Activated CD8-positive, alpha-beta memory T cell treated with anti-CD3 and anti-CD28 coated beads for 24 hours (primary cell): ENCODE data around the gene METTL15.
"Not testable (repeated sequence)": the region's sequence is repeated elsewhere in the genome, so short reads cannot be mapped to it uniquely, and the experiment has no call there.

Experiments used
- DNase-seq: peaks from one replicate; pipeline ENCODE4 v3.0.0-alpha.2; 2020

The METTL15 gene

GRCh38 chr11:28303477-28304191, 195.4 kb downstream of the METTL15 start:
- DNase-seq: no peak

- no peak for DNase-seq
These were observed 207.3 kb downstream of the METTL15 start for GRCh38 chr11:28315440-28315839.

- no peak for DNase-seq
These were observed 210.7 kb downstream of the METTL15 start for GRCh38 chr11:28318871-28319270.

- no peak for DNase-seq
These were observed 215.4 kb downstream of the METTL15 start for GRCh38 chr11:28323621-28324020.

- not testable (repeated sequence) for DNase-seq
These were observed 224.2 kb downstream of the METTL15 start for GRCh38 chr11:28332393-28332792.

- no peak for DNase-seq
These were observed 229.5 kb downstream of the METTL15 start for GRCh38 chr11:28337701-28338100.

GRCh38 chr11:28338371-28338770, 230.2 kb downstream of the METTL15 start:
- no peak for DNase-seq

GRCh38 chr11:28339488-28339887, 231.3 kb downstream of the METTL15 start:
- no peak for DNase-seq

GRCh38 chr11:28342716-28343115, 234.5 kb downstream of the METTL15 start:
- DNase-seq: no peak

- DNase-seq: no peak
These were observed 235.4 kb downstream of the METTL15 start for GRCh38 chr11:28343304-28344233.

- DNase-seq: no peak
These were observed 238.0 kb downstream of the METTL15 start for GRCh38 chr11:28346209-28346608.

- no peak for DNase-seq
These were observed 238.5 kb downstream of the METTL15 start for GRCh38 chr11:28346721-28347120.

- DNase-seq: no peak
These were observed 239.2 kb downstream of the METTL15 start for GRCh38 chr11:28347371-28347770.

- DNase-seq: no peak
These were observed 242.0 kb downstream of the METTL15 start for GRCh38 chr11:28350216-28350615.

GRCh38 chr11:28353991-28354390, 245.8 kb downstream of the METTL15 start:
- no peak for DNase-seq

- DNase-seq: no peak
These were observed 258.6 kb downstream of the METTL15 start for GRCh38 chr11:28366549-28367346.

GRCh38 chr11:28378095-28378494, 269.9 kb downstream of the METTL15 start:
- not testable (repeated sequence) for DNase-seq
